HG03097 (cell line): Measurements from ENCODE around the gene CNTLN.
"Not testable (repeated sequence)": the region's sequence is repeated elsewhere in the genome, so short reads cannot be mapped to it uniquely, and the experiment has no call there.

Experiments
- ATAC-seq: cut with Tn5 transposase; IDR thresholded peaks from one replicate; pipeline ENCODE4 v1.9.1; 2021; ENCODE audit not compliant: unreplicated experiment, low FRiP score

The CNTLN gene

GRCh38 chr9:17488662-17489061 is 353.8 kb downstream of the CNTLN start:
- no peak for ATAC-seq

- no peak for ATAC-seq
Observed at GRCh38 chr9:17490110-17490509, 355.3 kb downstream of the CNTLN start.

DNA sequence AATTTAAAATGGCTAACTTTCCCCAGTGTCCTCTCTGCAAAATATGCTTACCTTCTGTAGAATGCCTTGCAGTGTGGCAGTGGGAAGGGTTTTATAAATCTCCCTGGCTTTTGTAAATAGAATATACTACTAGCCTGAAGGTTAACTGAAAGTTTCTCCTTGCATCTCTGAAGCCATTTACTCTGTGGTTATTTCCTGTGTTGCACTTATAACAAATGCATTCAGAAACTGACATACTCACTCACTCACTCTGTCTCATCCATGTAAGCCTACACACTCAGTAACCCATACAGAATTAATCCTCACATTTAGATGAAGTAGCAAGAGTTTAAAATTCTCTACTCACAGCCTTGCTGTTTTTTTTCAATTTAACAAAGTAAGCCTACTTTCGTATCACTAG is 356.9 kb downstream of the CNTLN start:
- ATAC-seq, result no peak

- ATAC-seq, result no peak
Observed at GRCh38 chr9:17503196-17503595, 368.4 kb downstream of the CNTLN start.

GRCh38 chr9:17509151-17509550 is 374.3 kb downstream of the CNTLN start:
- no peak for ATAC-seq

DNA sequence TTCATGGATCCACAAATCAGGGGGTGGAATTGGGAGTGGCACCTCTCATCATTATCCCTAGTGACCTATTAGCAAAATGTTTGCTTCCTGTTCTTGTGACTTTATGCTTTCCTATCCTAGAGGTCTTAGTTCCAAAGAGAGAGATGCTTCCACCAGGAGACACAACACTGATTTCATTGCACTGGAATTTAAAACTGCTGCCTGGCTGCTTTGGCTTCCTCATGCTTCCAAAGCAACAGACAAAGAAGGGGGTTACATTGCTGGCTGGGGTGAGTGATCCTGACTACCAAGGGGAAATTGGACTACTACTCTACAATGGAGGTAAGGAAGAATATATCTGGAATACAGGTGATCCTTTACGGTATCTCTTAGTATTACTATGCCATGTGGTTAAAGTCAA is 374.9 kb downstream of the CNTLN start:
- no peak for ATAC-seq

- no peak for ATAC-seq
Observed at GRCh38 chr9:17519761-17520160, 384.9 kb downstream of the CNTLN start.

- ATAC-seq, result no peak
Observed at GRCh38 chr9:17520268-17521064, 385.6 kb downstream of the CNTLN start.

- no peak for ATAC-seq
Observed at GRCh38 chr9:17521100-17521855, 386.4 kb downstream of the CNTLN start.

DNA sequence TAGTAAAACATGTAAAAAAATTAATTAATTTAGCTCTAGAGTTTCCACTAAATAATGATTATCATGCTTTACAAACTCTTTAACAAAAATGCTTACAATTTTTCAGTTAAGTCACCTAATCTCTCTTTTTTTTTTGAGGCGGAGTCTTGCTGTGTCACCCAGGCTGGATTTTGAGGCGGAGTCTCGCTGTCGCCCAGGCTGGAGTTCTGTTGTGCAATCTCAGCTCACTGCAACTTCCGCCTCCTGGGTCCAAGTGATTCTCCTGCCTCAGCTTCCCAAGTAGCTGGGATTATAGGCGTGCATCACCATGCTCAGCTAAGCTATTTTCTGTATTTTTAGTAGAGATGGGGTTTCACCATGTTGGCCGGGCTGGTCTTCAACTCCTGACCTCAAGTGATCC is 391.9 kb downstream of the CNTLN start:
- ATAC-seq, result not testable (repeated sequence)

GRCh38 chr9:17528859-17529258 is 394.0 kb downstream of the CNTLN start:
- no peak for ATAC-seq

GRCh38 chr9:17531642-17532254 is 396.9 kb downstream of the CNTLN start:
- peak; percentile 81 for ATAC-seq

- no peak for ATAC-seq
Observed at GRCh38 chr9:17532461-17532860, 397.6 kb downstream of the CNTLN start.

- no peak for ATAC-seq
Observed at GRCh38 chr9:17535176-17535575, 400.3 kb downstream of the CNTLN start.

- ATAC-seq, result no peak
Observed at GRCh38 chr9:17536027-17536426, 401.2 kb downstream of the CNTLN start.

GRCh38 chr9:17551023-17551422 is 416.2 kb downstream of the CNTLN start:
- ATAC-seq, result no peak
